HK-2 (cell line): ENCODE results near the gene STN1.
A peak's percentile ranks its signal among the peaks of the same experiment; 100 is the strongest.
"Not testable (repeated sequence)": the region's sequence is repeated elsewhere in the genome, so short reads cannot be mapped to it uniquely, and the experiment has no call there.

Experiments used
- DNase-seq: peaks from one replicate; pipeline ENCODE4 v3.0.0-alpha.2; 2018; ENCODE audit not compliant: unreplicated experiment

The STN1 gene

DNA sequence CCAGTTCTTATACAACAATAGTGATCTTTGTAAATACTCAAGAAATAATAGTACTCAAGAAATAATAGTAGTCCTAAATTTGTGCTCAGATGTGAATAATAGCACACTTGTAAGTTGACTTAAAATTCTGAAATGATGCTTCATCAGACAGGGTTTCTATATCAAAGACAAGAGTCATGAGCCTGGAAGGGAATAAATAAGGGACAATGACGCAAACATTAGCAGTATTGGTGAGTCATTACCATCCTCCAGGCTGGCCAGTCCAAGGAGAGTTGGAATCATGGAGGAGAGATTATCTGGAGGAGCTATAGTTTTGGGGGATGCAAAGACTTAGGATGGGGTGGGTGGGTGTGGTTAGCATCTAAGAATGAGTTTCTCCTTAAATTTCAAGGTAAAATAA lies 56.5 kb downstream of the STN1 start:
- DNase-seq, result no peak

- peak; percentile 63 for DNase-seq
Measured at GRCh38 chr10:103859161-103860086, 58.6 kb downstream of the STN1 start.

GRCh38 chr10:103858360-103858759 lies 59.6 kb downstream of the STN1 start:
- DNase-seq, result no peak

- DNase-seq, result no peak
Measured at GRCh38 chr10:103856797-103857170, 61.2 kb downstream of the STN1 start.

- no peak for DNase-seq
Measured at GRCh38 chr10:103855852-103856796, 61.9 kb downstream of the STN1 start.

DNA sequence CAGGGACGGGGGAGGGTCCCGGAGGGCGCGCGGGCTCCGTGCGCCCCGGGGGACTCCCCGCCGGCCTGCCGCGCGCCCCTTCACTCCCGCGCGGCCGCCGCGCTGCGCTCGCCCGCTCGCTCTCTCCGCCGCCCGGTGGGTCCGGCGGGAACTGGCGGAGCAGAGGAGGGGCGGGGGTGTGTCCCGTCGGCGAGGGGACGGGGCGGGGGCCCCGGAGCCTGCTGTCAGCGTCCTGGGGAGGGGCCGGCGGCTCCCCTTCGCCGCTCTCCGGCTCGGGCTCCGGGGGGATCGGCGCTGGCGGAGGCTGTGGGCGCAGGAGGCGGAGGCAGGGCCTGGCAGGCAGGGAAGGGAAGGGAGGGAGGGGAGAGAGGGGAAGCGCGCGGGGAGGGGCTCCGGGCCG lies 62.6 kb downstream of the STN1 start, which contains the start of gene SH3PXD2A:
Gene SH3PXD2A (minus strand): TSS at position 153 of the 400 bp plus-strand sequence. CDS start 310 bp downstream, outside the sequence.
- no peak for DNase-seq

- no peak for DNase-seq
Measured at GRCh38 chr10:103854686-103855391, 63.1 kb downstream of the STN1 start.

GRCh38 chr10:103854265-103854685 lies 63.7 kb downstream of the STN1 start:
- DNase-seq, result no peak

- no peak for DNase-seq
Measured at GRCh38 chr10:103853428-103854264, 64.3 kb downstream of the STN1 start.

DNA sequence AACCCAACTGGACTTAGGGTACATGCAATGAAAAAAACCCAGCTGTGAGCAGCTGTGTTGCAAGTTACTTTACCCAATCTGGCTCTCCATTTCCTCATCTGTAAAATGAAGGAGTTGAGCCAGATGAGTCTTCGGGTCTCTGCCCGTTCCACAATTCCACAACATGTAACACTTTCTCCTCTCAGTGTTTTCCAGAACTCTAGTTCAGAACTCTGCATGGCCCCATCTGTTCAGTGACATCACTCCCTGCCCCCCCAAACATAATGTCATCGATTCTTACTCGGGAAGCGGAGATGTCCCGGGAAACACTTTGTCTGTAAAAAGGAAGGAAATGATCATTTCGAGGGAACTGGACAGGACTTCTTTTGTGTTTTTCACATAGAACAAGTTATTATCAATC lies 65.1 kb downstream of the STN1 start:
- no peak for DNase-seq

DNA sequence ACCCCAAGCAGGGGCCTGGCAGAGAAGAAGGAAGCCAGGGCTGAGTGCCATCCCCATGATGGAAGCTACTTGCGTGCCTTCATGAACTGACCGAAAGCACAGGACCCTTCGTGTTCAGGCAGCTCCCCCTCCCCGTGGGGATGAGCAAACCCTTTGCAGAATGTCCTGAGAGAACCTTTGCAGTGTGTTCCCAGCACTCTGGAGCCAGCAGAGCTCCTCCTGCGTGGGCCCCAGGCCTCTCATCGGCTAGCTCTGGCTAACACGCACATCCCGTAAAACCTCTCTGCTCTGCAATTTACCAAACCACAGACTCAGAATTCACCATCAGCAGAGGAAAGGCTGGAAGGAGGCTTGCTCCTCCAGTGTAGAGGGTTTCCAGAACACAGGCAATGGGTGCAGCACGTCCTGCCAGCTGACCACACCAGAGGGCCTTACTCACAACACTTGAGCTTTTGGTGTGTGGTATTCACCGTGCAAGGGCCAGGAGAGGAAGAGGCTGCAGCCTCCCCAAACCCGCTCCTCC lies 65.7 kb downstream of the STN1 start:
- DNase-seq, result no peak

GRCh38 chr10:103851261-103851660 lies 66.7 kb downstream of the STN1 start:
- no peak for DNase-seq

DNA sequence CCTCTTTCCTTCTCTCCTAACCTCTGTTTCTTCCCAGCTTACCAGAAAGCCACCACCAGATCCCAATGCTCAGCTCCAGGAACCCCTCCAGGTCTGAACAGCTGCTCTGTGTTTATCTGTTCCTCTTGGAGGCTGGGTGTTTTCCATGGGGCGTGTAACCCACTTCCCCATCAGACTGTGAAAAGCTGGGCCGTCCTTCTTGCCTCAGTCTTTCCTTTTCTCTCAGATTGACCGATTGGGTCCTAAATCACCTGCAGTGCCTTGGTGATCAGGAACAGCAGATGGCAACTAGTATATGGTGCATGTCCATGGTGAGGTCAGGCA lies 67.5 kb downstream of the STN1 start:
- DNase-seq, result no peak

GRCh38 chr10:103849880-103850571 lies 68.0 kb downstream of the STN1 start:
- DNase-seq, result peak; percentile 59

- DNase-seq, result no peak
Measured at GRCh38 chr10:103849212-103849877, 68.6 kb downstream of the STN1 start.

DNA sequence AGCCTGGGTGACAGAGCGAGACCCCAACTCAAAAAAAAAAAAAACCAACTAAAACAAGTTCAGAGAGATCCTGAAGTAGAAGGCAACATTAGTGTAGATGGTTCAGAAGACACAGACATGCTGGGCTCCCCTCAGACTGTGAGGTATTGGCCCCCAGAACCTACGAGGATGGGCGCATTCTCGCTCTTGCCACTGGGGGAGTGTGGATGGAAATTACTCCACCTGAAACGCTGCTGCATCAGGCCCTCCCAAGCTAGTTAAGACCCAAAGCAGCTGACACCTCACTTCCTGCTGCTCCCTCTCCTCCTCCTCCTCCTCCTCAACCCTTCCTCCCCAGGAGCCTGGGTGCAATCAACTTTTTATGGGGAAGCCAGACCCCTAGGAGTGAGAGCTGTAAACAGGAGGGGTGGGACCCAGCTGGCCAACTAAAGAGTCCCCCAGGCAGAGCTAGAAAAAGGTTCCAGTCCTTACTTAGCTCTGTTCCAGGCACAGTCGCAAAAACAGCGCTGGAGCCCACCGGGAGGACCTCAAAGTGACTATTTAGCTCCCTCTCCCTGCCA lies 70.0 kb downstream of the STN1 start:
- no peak for DNase-seq

DNA sequence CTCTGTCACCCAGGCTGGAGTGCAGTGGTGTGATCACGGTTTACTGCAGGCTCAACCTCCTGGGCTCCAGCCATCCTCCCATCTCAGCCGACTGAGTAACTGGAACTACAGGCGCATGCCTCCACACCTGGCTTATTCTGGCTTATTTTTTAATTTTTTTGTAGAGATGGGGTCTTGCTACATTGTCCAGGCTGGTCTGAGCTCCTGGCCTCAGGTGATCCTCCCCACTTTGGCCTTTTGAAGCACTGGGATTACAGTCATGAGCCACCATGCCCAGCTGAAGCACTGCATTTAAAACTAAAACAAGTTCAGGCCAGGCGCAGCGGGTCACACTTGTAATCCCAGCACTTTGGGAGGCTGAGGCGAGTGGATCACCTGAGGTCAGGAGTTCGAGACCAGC lies 70.6 kb downstream of the STN1 start:
- DNase-seq, result no peak

DNA sequence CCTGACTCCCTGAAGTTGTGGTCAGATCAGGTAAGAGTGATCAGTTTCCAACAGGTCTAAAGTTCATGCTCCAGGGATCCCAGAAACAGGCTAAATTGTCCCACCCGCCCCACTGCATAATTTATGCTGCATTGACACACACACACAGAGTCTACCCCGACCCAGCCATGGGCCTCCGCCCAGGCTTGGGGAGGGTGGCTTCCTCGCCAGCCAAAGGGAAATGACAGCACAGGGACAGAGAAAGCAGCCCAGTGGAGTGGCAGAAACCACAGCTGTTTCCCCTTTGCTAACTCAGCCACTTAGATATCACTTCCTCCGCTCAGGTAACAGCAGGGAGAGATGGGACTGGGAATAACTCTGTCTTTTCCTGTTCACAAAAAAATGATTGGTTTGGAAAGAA lies 72.0 kb downstream of the STN1 start:
- DNase-seq, result no peak

DNA sequence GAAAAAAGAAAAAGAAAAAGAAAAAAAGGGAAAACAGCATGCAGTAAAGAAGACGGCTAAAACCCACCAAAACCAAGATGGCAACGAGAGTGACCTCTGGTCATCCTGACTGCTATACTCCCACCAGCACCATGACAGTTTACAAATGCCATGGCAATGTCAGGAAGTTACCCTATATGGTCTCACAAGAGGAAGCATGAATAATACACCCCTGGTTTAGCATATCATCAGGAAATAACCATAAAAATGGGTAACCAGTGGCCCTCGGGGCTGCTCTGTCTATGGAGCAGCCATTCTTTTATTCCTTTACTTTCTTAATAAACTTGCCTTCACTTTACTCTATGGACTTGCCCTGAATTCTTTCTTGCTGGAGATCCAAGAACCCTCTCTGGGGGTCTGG lies 72.6 kb downstream of the STN1 start:
- DNase-seq, result not testable (repeated sequence)
